Measurements from ENCODE around the gene PLCL2. TPM values are rescaled to one million over a fixed set of nuclear protein-coding genes. Genes with fewer than 3 reads are reported as not detected.

The PLCL2 gene
- total RNA-seq, 1 experiment from 2014 or later, result 32.1 TPM

- WGBS (ENCODE audit: extremely low coverage, insufficient read length, low lambda C conversion rate), result no CpG with 5 or more reads among the region's 23 CpGs
- Histone ChIP-seq H3K14ac (ENCODE audit: insufficient read depth, low read length) (no peak overlapping the region), H2AFZ (ENCODE audit: low read length) (no peak overlapping the region), H3K56ac (ENCODE audit: insufficient read length, low read depth, low read length) (no peak overlapping the region), H3K4ac (ENCODE audit: low read depth, low read length) (no peak overlapping the region), H3K27ac (ENCODE audit: insufficient read length, low read depth, low read length) (no peak overlapping the region), H3K4me1 (ENCODE audit: insufficient read depth, low read length) (0 out of 2 replicates have a peak, but pooled peaks cover 2% of the 10 kb centered on the region), H3K18ac (ENCODE audit: insufficient read length, low read depth, low read length) (no peak overlapping the region), H3K9me3 (ENCODE audit: control insufficient read depth, low read depth, low read length) (no peaks in the 10 kb centered on the region), H3T11ph (ENCODE audit: low read length) (no peak overlapping the region), H4K91ac (ENCODE audit: insufficient read length, low read depth, low read length) (no peak overlapping the region), H3K79me1 (ENCODE audit: insufficient read depth, low read depth, low read length, poor library complexity, severe bottlenecking) (no peaks in the 10 kb centered on the region), H3K23me2 (ENCODE audit: insufficient read length, low read depth, low read length, poor library complexity, severe bottlenecking) (peaks cover 17% of the 10 kb centered on the region), H4K5ac (ENCODE audit: insufficient read length, low read depth, low read length) (no peak overlapping the region), H3K9ac (ENCODE audit: extremely low read depth, insufficient read length, low read length) (no peak overlapping the region), H4K20me1 (ENCODE audit: control insufficient read depth, insufficient read depth, insufficient read length) (no peaks in the 10 kb centered on the region), H3K27me3 (ENCODE audit: insufficient read depth, low read length) (peaks cover 10% of the 10 kb centered on the region; the same call in 1 of the 2 replicates), H3K23ac (ENCODE audit: insufficient read length, low read depth, low read length) (no peak overlapping the region), H4K8ac (replicated peaks; ENCODE audit: insufficient read length, low read depth, low read length) (no peak overlapping the region), H3K4me2 (ENCODE audit: insufficient read depth, insufficient read length, low read length) (peak overlapping the region; percentile 22), H2BK15ac (ENCODE audit: low read depth, low read length) (no peak overlapping the region), H2BK12ac (ENCODE audit: insufficient read length, low read depth, low read length) (no peak overlapping the region), H2AK5ac (ENCODE audit: insufficient read length, low read length) (no peak overlapping the region), H2BK20ac (ENCODE audit: low read depth, low read length, poor library complexity, severe bottlenecking) (no peak overlapping the region), H2BK120ac (ENCODE audit: low read depth, low read length, poor library complexity, severe bottlenecking) (no peak overlapping the region), H3K79me2 (ENCODE audit: insufficient read depth, low read length) (no peaks in the 10 kb centered on the region; the same call in 1 of the 2 replicates), H2BK5ac (ENCODE audit: insufficient read length, low read length) (no peak overlapping the region)
- Mint-ChIP-seq H3K4me1 (peaks cover 46 to 47% of the 10 kb centered on the region in 2 experiments), H3K36me3 (ENCODE audit: insufficient read depth in 1 of 3, low read depth in 3 of 3) (no peaks in the 10 kb centered on the region; a peak in 1 of 7 replicates), H3K27me3 (ENCODE audit: low read depth) (peaks cover 46% of the 10 kb centered on the region), H3K9me3 (no peaks in the 10 kb centered on the region), H3K27ac (peak overlapping the region in 2 of 3 experiments; percentile 3 to 62; a peak in 2 of 7 replicates), H3K4me3 (peak overlapping the region; percentile 75 to 86)
- TF ChIP-seq CTCF (conservative IDR thresholded peaks at IDR 0.05), result no peak
- peak; percentile 34 for DNase-seq
Observed at GRCh38 chr3:16883057-16883722, 1.6 kb upstream of the PLCL2 start.
